CD4-positive, alpha-beta T cell treated with Interleukin-6 at 100 ng/mL for 8 hours (primary cell): ENCODE results near the gene DPEP1.

Experiments used
- DNase-seq: peaks from one replicate; pipeline ENCODE4 v3.0.0-alpha.2; 2020; ENCODE audit warnings: mixed read lengths, low spot score

DPEP1 gene

GRCh38 chr16:89599451-89599858 lies 14.0 kb upstream of the DPEP1 start:
- no peak for DNase-seq

- DNase-seq, result no peak
Observed at GRCh38 chr16:89599902-89600301, 13.5 kb upstream of the DPEP1 start.

GRCh38 chr16:89600427-89600826 lies 13.0 kb upstream of the DPEP1 start:
- DNase-seq, result no peak

GRCh38 chr16:89600956-89601355 lies 12.5 kb upstream of the DPEP1 start:
- no peak for DNase-seq

GRCh38 chr16:89601906-89602272 lies 11.6 kb upstream of the DPEP1 start:
- no peak for DNase-seq

GRCh38 chr16:89602273-89602951 lies 11.0 kb upstream of the DPEP1 start:
- peak; percentile 50 for DNase-seq

- DNase-seq, result no peak
Observed at GRCh38 chr16:89602952-89603590, 10.4 kb upstream of the DPEP1 start.

- DNase-seq, result no peak
Observed at GRCh38 chr16:89604764-89605163, 8.7 kb upstream of the DPEP1 start.

- DNase-seq, result no peak
Observed at GRCh38 chr16:89605186-89605970, 8.1 kb upstream of the DPEP1 start.

- DNase-seq, result no peak
Observed at GRCh38 chr16:89606006-89606405, 7.4 kb upstream of the DPEP1 start.

- no peak for DNase-seq
Observed at GRCh38 chr16:89607453-89607852, 6.0 kb upstream of the DPEP1 start.

- DNase-seq, result no peak
Observed at GRCh38 chr16:89607937-89608740, 5.3 kb upstream of the DPEP1 start.

GRCh38 chr16:89610108-89610453 lies 3.4 kb upstream of the DPEP1 start:
- no peak for DNase-seq

GRCh38 chr16:89612415-89613166 lies 851 bp upstream of the DPEP1 start:
- no peak for DNase-seq

GRCh38 chr16:89613954-89614459 lies 565 bp downstream of the DPEP1 start:
- no peak for DNase-seq

- DNase-seq, result no peak
Observed at GRCh38 chr16:89615176-89615575, 1.7 kb downstream of the DPEP1 start.

- no peak for DNase-seq
Observed at GRCh38 chr16:89615596-89616090, 2.2 kb downstream of the DPEP1 start.

- peak; percentile 44 for DNase-seq
Observed at GRCh38 chr16:89616623-89617022, 3.2 kb downstream of the DPEP1 start.

GRCh38 chr16:89617036-89617435 lies 3.6 kb downstream of the DPEP1 start:
- no peak for DNase-seq

GRCh38 chr16:89618109-89618998 lies 4.9 kb downstream of the DPEP1 start:
- no peak for DNase-seq
